GM21360 (cell line): ENCODE data around the gene HMCN1.

Experiments used
- ATAC-seq: cut with Tn5 transposase; IDR thresholded peaks from one replicate; pipeline ENCODE4 v1.9.1; 2021; ENCODE audit warnings: mild to moderate bottlenecking, moderate library complexity; ENCODE audit not compliant: unreplicated experiment

The HMCN1 gene

DNA sequence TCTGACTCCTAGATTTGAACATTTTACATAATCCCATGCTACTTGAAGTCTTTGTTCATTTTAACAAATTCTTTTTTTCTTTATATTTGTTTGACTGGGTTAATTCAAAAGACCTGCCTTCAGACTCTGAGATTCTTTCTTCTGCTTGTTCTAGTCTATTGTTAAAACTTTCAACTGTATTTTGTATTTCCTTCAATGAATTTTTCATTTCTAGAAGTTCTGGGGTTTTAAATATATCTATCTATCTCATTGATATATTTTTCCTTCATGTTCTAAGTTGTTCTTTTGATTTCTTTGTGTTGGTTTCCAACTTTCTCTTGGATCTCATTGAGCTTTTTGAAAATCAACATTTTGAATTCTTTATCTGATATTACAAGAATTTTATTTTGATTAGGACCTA is 64.3 kb downstream of the HMCN1 start:
- no peak for ATAC-seq

DNA sequence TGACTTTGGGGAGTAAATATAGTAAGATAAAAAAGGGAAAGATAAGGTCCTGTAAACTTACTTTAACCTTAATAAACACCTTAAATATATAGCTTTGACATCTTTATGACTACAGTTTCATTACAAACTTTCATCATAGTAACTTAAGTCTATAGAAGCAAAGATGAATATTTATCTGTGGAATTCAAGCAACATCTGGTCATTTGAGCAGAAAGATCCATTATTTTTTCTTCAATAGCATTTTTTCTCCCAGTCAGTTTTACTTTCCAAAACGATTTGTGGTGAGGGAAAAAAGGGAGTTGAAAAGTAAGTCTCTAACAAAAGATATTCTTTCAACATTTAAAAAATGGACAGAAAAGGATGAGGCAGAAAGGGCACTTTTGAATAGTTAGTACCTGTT is 69.0 kb downstream of the HMCN1 start:
- no peak for ATAC-seq

DNA sequence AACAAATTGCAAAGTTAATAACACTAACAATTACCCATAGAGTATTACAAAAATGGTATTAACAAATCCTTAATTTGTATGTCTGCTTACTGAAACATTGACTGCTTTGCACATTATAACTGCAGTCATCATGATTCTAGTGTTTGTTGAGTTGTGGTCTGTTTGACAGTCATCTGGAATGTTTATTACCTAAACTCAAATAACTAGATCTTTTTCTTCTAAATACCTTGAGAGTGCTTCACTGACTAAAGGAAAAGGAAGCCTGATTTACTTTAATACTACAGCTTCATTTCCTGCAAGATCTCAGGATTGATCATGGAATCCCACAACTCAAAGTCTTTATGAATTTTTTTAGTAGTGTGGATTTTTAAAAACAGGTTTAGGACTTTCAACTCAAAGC is 70.0 kb downstream of the HMCN1 start:
- no peak for ATAC-seq

- ATAC-seq, result no peak
Observed at GRCh38 chr1:185804608-185805007, 70.4 kb downstream of the HMCN1 start.

DNA sequence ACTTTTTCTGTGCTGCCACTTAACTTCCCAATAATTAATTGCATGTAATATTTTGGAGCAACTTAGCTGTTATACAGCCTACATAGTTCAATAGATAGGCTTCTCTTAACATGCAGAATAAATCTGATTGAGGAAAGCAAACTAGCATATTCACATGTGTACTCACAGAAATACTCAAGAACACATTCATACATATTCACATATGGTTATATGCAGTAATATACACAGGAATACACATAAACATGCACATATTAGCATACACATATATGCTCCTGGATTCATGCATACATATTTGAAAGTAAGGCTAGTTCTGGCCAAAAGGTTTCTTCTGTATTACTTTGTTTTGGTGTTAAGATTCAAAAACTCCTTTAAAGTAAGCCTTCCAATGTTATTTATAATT is 73.1 kb downstream of the HMCN1 start:
- ATAC-seq, result no peak

- no peak for ATAC-seq
Observed at GRCh38 chr1:185808631-185809030, 74.4 kb downstream of the HMCN1 start.

DNA sequence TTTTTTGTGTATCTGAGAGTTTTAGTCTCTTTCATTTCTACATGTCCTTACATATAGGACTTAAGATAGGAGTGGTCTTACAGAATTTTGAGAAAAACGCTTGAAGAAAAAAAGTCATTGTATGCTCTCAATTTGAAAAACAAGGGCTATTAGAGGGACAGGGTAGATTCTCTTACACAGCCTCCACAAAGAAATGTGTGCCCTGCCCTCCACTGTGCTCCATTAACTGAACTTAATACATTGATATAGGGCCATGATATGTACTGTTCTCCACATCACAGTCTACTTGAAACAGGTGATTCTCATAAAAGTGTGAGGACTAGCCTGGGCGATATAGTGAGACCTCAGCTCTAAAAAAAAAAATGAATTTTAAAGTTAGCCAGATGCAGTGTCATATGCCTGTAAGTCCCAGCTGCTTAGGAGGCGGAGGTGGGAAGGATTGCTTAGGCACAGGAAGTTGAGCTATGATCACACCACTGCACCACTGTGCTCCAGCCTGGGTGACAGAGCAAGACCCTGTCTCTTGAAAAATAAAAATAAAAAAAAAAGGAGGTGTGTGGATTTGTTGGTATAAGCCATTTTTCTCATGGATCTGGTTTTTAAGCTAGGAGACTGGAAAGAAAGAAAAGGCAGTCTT is 77.0 kb downstream of the HMCN1 start:
- ATAC-seq, result no peak

DNA sequence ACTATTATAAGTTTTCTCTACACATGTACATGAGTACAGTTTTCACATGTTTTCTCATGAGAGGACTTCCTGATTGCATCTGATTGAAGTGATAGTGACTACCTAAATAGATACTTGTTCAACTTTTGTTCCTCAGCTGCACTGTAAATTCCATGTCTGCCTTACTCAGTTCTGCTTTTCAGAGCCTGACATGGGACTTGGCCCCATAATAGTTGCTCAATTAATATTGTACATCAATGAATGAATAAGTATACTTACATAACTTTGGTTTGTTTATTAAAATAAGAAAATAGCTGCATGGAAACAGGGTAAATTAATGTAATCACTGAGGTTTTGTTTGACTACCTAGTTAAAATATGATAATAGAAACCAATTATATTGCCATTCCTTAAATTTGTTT is 78.7 kb downstream of the HMCN1 start:
- ATAC-seq, result no peak

- no peak for ATAC-seq
Observed at GRCh38 chr1:185813401-185813979, 79.3 kb downstream of the HMCN1 start.

DNA sequence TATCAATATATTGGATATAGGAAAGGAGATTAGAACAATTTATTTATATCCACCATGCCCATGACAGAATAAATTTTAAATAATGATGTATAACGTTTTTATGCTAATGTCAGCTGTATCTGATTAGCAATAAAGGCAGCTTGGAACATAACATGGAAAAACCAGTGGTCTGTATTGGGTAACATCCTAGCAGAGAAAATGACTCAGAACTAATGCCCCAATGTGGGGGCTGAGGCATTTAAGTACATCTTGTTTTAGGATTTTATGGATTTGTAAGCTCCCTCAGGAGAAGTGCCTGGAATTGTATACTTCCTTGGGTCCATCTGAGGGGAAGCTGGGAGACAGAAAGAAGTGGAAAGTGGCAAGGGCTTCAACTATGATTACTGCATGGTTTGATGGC is 82.3 kb downstream of the HMCN1 start:
- ATAC-seq, result no peak

GRCh38 chr1:185819798-185820197 is 85.6 kb downstream of the HMCN1 start:
- no peak for ATAC-seq

GRCh38 chr1:185821612-185822385 is 87.6 kb downstream of the HMCN1 start:
- no peak for ATAC-seq

GRCh38 chr1:185823467-185823866 is 89.3 kb downstream of the HMCN1 start:
- no peak for ATAC-seq

DNA sequence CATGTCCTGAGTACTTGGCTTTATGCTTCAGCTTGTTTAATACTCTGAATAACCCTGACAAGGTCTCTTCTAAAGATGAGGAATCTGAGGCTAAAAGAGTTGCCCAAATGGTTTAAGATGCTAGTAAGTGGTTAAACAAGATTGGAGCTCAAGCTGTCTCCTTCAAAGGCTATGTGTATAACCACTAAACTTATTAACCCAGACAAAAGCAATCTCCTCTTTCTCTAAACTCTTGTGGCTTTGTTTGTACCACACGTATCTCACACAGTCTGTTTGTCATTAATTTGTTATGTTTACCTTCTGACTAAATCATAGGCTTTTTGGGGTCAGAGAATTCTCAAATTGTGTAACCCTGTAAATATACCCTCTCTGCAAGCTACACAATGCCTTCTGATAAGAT is 89.9 kb downstream of the HMCN1 start:
- ATAC-seq, result no peak

DNA sequence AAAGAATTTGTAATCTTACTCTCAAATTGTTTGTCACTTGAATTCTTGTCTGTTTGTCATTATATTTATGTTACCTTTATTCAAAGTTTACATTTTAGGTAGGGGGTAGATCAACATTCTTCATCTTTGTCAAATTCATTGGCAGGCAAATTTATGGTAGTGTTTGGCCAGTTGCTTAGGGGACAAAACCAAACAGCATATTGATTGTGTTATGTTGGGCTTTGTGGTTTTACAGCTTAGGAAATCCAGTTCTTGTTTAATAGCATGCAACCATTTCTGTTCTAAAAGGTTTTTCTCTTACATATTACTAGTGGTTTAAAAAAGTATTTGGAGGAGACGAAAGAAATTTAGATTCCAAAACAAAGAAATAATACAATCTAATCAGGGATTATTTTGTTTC is 91.4 kb downstream of the HMCN1 start:
- ATAC-seq, result no peak

DNA sequence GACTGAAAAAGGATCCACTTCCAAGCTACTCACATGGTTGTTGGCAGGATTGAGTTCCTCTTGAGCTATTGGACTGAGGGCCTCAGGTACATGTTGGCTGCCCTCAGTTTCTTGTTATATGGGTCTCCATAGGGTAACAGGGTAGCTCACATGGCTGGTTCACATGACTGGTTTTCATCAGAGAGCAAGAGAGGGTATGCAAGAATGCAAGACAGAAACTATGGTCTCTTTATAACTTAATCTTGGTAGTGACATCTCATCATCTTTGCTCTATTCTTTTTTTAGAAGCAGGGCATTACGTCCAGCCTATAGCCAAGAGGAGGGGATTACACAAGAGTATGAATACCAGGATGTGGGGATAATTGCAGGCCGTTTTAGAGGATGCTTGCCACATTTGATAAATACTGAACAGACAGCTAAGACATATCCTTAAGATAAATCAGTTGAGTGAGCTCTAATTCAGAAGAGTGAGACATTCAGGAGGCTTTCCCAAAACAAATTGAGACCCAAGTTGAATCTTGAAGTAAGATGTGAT is 100.2 kb downstream of the HMCN1 start:
- no peak for ATAC-seq

DNA sequence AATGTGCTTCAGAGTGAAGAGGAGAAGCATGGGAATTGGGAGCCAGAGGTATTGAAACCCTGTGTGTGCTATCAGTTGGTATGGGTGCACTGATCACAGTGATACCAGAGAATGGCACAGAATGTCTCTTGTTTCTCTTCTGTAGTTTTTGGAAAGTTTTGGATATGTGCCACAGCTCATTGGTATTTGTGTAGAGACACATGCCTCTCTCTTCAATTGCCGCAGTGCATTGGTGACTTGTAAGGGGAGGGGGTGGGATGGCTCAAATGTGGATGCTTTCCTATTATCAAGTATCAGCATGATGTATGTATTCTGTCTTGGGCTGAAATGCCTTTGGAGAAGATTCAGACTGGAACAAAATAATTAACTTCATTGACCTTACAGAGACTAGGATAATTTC is 101.0 kb downstream of the HMCN1 start:
- no peak for ATAC-seq

DNA sequence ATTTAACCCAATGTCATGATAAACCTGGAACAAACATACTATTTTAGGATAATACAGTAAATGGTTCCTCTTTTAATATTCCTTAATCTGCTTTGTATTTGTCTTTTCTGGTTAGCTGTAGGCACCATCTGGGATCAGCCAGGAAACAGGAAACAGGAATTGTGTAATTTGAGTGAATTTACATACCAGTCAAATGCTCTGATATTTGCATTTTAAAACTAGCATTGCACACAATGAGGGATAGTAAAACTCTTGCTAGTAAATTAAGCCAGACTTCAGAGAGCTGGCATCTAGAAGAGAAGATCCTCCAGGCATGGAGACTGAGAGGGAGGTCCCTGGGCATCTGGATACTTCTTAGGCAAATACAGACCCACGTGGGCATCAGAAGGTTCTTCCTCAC is 103.5 kb downstream of the HMCN1 start:
- ATAC-seq, result no peak

DNA sequence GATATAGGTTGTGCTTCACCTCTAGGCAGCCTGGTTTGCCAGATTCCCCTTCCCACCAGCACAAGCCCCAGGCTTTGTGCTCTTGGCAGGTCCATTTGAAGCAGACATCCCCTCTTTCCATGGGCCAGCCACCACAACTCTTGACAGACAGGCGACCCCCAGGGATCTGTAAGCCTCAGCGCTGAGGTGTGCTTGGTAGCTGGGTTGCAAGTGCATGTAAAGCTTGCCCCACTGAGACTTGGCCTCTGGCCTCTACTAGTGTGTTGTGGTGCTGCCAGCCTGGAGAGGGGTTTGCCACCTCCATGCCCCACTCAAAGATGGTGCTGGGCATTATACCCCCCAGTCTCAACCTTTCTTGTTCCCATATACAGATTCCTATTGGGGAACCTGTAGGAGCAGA is 103.9 kb downstream of the HMCN1 start:
- ATAC-seq, result no peak

DNA sequence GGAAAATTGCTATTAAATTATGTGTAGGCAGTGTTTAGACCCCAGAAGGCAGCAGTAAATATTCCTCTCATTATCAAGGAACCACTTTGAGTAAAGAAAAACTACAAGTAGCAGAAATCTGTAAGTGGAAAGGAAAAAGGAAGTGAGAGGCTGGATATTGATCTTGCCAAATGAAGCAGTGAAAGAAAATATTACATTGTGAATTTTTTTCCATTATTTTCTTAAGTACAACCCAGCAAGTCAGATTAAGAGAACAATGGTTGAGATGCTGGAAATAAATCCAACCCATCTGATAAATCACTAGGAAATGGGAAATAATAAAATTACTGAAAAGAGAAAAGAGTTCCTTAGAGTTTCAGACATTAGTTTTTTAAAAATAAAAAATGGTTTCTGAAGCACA is 106.7 kb downstream of the HMCN1 start:
- ATAC-seq, result no peak

DNA sequence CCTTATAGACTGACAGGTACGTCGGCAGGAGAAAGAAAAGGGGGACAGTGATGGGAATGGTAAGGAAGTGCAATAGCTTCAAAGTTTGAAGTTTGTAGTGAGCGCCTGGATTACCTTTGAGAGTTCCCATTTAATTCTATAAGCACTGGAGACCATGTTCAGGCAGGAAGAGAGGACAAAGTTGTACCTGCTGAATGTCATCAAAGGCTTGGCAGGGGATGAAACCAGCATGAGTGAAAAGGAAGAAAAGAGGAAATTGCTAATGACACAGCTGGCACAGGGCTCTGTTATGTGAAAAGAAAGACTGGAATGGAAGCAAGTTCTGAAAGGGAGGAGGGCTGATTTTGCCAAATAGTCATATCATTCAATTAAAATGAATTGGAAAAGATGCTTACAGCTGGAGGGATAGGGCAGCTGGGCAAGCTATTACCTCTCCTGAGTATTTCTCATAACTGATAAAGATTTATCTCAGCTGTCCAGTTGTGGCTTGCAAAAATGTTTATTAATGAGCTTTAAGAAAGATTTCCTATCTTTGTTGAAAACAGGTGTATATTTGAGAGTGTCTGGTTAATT is 109.2 kb downstream of the HMCN1 start:
- no peak for ATAC-seq

- ATAC-seq, result no peak
Observed at GRCh38 chr1:185843986-185844385, 109.8 kb downstream of the HMCN1 start.
